ENCODE results near the gene DAG1.
"Not testable (repeated sequence)": the region's sequence is repeated elsewhere in the genome, so short reads cannot be mapped to it uniquely, and the experiment has no call there.

The DAG1 gene

GRCh38 chr3:49470714-49471420 is 800 bp downstream of the DAG1 start:
- no peak for FAIRE-seq

GRCh38 chr3:49471856-49472495 is 1.9 kb downstream of the DAG1 start:
- FAIRE-seq, result no peak

GRCh38 chr3:49476563-49476962 is 6.5 kb downstream of the DAG1 start:
- FAIRE-seq, result no peak

GRCh38 chr3:49482766-49483165 is 12.7 kb downstream of the DAG1 start:
- FAIRE-seq, result no peak

GRCh38 chr3:49484471-49484870 is 14.4 kb downstream of the DAG1 start:
- no peak for FAIRE-seq

- FAIRE-seq, result no peak
Observed at GRCh38 chr3:49489247-49489646, 19.2 kb downstream of the DAG1 start.

GRCh38 chr3:49492969-49493368 is 22.9 kb downstream of the DAG1 start:
- FAIRE-seq, result no peak

GRCh38 chr3:49493901-49494300 is 23.8 kb downstream of the DAG1 start:
- no peak for FAIRE-seq

GRCh38 chr3:49495023-49495422 is 25.0 kb downstream of the DAG1 start:
- FAIRE-seq, result no peak

- FAIRE-seq, result not testable (repeated sequence)
Observed at GRCh38 chr3:49496845-49497244, 26.8 kb downstream of the DAG1 start.

GRCh38 chr3:49497606-49498005 is 27.5 kb downstream of the DAG1 start:
- no peak for FAIRE-seq

- FAIRE-seq, result no peak
Observed at GRCh38 chr3:49498239-49498638, 28.2 kb downstream of the DAG1 start.

- FAIRE-seq, result no peak
Observed at GRCh38 chr3:49498648-49499047, 28.6 kb downstream of the DAG1 start.

- no peak for FAIRE-seq
Observed at GRCh38 chr3:49500205-49500731, 30.2 kb downstream of the DAG1 start.

- no peak for FAIRE-seq
Observed at GRCh38 chr3:49500732-49501609, 30.9 kb downstream of the DAG1 start.

- FAIRE-seq, result no peak
Observed at GRCh38 chr3:49501842-49502241, 31.8 kb downstream of the DAG1 start.

GRCh38 chr3:49506906-49507305 is 36.8 kb downstream of the DAG1 start:
- no peak for FAIRE-seq

- FAIRE-seq, result no peak
Observed at GRCh38 chr3:49509028-49509561, 39.0 kb downstream of the DAG1 start.

GRCh38 chr3:49511639-49512038 is 41.6 kb downstream of the DAG1 start:
- peak; percentile 78 for FAIRE-seq

- no peak for FAIRE-seq
Observed at GRCh38 chr3:49512781-49513355, 42.8 kb downstream of the DAG1 start.

- FAIRE-seq, result no peak
Observed at GRCh38 chr3:49513494-49514124, 43.5 kb downstream of the DAG1 start.

- FAIRE-seq, result no peak
Observed at GRCh38 chr3:49518016-49518415, 47.9 kb downstream of the DAG1 start.
